Subcutaneous abdominal adipose tissue (tissue), 5 donors: ENCODE measurements around the gene CCSER1.
"Not testable (repeated sequence)": the region's sequence is repeated elsewhere in the genome, so short reads cannot be mapped to it uniquely, and the experiment has no call there.

Experiments used
- H3K27ac ChIP-seq: one replicate; pipeline ENCODE4 v1.7.0; 2013; ENCODE audit warnings: low read depth, mild to moderate bottlenecking, inconsistent platforms, low read length, moderate library complexity
- H3K27me3 ChIP-seq, 5 donors: one replicate each; pipeline ENCODE4 v1.7.0; 2013; ENCODE audit warnings: low read length in 5 of 5, inconsistent platforms in 1 of 5; ENCODE audit not compliant: control insufficient read depth in 5 of 5, insufficient read depth in 4 of 5
- H3K36me3 ChIP-seq, 5 donors: one replicate each; pipeline ENCODE4 v1.7.0; 2013; ENCODE audit warnings: low read length in 5 of 5; ENCODE audit not compliant: control insufficient read depth in 5 of 5, insufficient read depth in 5 of 5
- H3K4me1 ChIP-seq, 5 donors: one replicate each; pipeline ENCODE4 v1.7.0; 2013; ENCODE audit warnings: low read length in 5 of 5, mild to moderate bottlenecking in 3 of 5, moderate library complexity in 1 of 5; ENCODE audit not compliant: control insufficient read depth in 5 of 5, insufficient read depth in 5 of 5
- H3K4me3 ChIP-seq, 5 donors: one replicate each; pipeline ENCODE4 v1.7.0; 2013; ENCODE audit warnings: low read length in 5 of 5, low read depth in 1 of 5
- H3K9ac ChIP-seq, 5 donors: one replicate each; pipeline ENCODE4 v1.7.0; 2013; ENCODE audit warnings: low read length in 5 of 5, mild to moderate bottlenecking in 4 of 5, moderate library complexity in 3 of 5
- H3K9me3 ChIP-seq, 5 donors: one replicate each; pipeline ENCODE4 v1.7.0; 2013; ENCODE audit warnings: low read length in 5 of 5; ENCODE audit not compliant: control insufficient read depth in 5 of 5
- donor health status: healthy.
- donor health status: healthy.
- donor health status: healthy.
- donor health status: healthy.
- donor health status: healthy.

The CCSER1 gene

GRCh38 chr4:90798948-90799347 lies 671.8 kb downstream of the CCSER1 start:
- Histone ChIP-seq H3K27me3 (no peaks in the 10 kb centered on the region), H3K4me1 (no peaks in the 10 kb centered on the region), H3K36me3 (no peaks in the 10 kb centered on the region), H3K9ac (no peak overlapping the region), H3K9me3 (peaks cover 4 to 11% (median 6%) of the 10 kb centered on the region in 5 donors), H3K4me3 (no peak overlapping the region), H3K27ac (no peak overlapping the region)

GRCh38 chr4:90799895-90800294 lies 672.7 kb downstream of the CCSER1 start:
- no peaks in the 10 kb centered on the region for H3K4me1 ChIP-seq
- peaks cover 4 to 11% (median 6%) of the 10 kb centered on the region in 5 donors for H3K9me3 ChIP-seq
- H3K4me3 ChIP-seq, result no peak overlapping the region
- no peaks in the 10 kb centered on the region for H3K36me3 ChIP-seq
- no peaks in the 10 kb centered on the region for H3K27me3 ChIP-seq
- no peak overlapping the region for H3K9ac ChIP-seq
- H3K27ac ChIP-seq, result no peak overlapping the region

DNA sequence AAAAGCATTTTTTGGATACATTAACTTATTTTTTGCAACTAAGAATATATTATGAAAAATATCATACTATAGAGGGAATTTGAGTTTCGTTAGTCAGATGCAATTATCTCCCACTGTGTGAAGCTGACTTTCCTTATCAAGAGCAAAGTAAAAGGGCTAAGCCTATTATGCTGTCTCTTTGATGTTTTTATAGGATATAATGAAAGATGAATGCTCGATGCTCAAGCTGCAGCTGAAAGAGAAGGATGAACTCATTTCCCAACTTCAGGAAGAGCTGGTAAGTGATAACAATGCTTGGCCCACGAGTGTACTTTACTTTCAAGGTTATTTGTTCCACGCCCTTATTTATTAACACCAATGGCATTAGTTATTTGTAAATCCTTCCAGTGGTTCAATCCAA lies 688.4 kb downstream of the CCSER1 start:
- Histone ChIP-seq H3K4me3 (no peak overlapping the region), H3K27me3 (no peaks in the 10 kb centered on the region), H3K36me3 (no peaks in the 10 kb centered on the region), H3K4me1 (no peaks in the 10 kb centered on the region), H3K9me3 (peaks cover 0 to 13% (median 5%) of the 10 kb centered on the region in 5 donors), H3K27ac (no peak overlapping the region), H3K9ac (no peak overlapping the region)

DNA sequence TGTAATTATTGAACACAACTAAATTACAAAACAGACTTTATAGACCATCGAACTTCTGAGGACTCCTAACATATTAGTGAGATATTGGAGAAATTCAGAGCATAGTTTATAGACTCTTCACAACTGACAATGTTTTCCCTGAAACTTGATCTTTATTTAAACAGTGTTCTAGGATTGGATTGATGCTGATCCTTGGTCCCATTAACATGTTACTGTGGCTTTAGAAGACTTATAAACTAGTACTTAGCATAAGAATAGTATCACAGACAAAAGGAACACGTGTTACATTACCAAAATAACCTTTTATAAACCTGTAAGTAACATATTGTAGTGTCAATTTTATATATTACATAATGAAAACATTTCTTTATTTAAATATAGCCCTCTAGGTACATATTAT lies 689.6 kb downstream of the CCSER1 start:
- Histone ChIP-seq H3K9me3 (peaks cover 0 to 13% (median 5%) of the 10 kb centered on the region in 5 donors), H3K9ac (no peak overlapping the region), H3K36me3 (no peaks in the 10 kb centered on the region), H3K4me3 (no peak overlapping the region), H3K27me3 (no peaks in the 10 kb centered on the region), H3K4me1 (no peaks in the 10 kb centered on the region), H3K27ac (no peak overlapping the region)

DNA sequence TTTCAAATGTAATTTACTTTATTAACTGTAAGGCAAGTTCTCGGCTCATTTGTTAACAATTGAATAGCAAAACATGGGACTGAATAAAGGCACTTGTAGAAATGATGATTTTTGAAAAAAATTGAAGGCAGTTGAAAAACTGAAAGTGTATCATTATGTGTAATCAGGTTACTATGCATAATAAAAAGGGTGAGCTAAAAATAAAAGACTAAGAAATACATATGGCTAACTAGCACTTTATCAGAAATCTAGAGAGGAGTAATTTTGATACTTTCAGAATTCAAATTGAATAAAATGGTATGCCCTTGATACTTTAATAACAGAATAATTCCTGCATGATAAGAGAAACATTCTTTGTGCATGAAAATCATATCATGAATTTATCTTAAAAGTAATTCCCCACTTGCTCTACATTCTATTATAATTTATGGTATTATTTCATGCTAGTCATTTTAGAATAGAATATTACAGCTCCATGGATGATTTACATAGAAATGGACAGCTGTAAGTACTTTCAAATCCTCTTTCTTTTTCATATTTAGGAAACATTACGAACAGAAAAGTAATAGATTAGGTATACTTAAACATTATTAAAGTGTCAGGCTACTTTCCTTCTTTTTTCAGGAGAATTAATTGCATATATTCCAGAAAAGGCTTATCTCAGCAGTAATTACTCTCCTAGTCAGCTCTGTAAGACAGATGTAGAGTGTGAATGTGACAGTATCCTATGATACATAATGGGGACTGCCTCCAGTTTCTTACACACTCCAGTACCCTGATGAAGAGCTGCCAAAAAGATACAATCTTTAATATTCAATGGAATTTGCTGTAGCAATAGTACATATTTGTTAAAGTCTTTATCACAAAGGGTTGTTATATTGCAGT lies 697.3 kb downstream of the CCSER1 start:
- Histone ChIP-seq H3K36me3 (no peaks in the 10 kb centered on the region), H3K4me3 (no peak overlapping the region), H3K9me3 (no peaks in the 10 kb centered on the region), H3K27ac (no peak overlapping the region), H3K4me1 (no peaks in the 10 kb centered on the region), H3K27me3 (no peaks in the 10 kb centered on the region), H3K9ac (no peak overlapping the region)

GRCh38 chr4:90825849-90826248 lies 698.7 kb downstream of the CCSER1 start:
- Histone ChIP-seq H3K27ac (no peak overlapping the region), H3K4me3 (no peak overlapping the region), H3K4me1 (no peaks in the 10 kb centered on the region), H3K36me3 (no peaks in the 10 kb centered on the region), H3K27me3 (no peaks in the 10 kb centered on the region), H3K9ac (no peak overlapping the region), H3K9me3 (no peaks in the 10 kb centered on the region)

- Histone ChIP-seq H3K27ac (no peak overlapping the region), H3K9ac (no peak overlapping the region), H3K27me3 (no peaks in the 10 kb centered on the region), H3K9me3 (no peaks in the 10 kb centered on the region), H3K36me3 (no peaks in the 10 kb centered on the region), H3K4me3 (no peak overlapping the region), H3K4me1 (no peaks in the 10 kb centered on the region)
Observed at GRCh38 chr4:90833706-90834105, 706.5 kb downstream of the CCSER1 start.

GRCh38 chr4:90837241-90837640 lies 710.0 kb downstream of the CCSER1 start:
- Histone ChIP-seq H3K27me3 (no peaks in the 10 kb centered on the region), H3K4me3 (no peak overlapping the region), H3K36me3 (no peaks in the 10 kb centered on the region), H3K9ac (no peak overlapping the region), H3K9me3 (no peaks in the 10 kb centered on the region), H3K4me1 (no peaks in the 10 kb centered on the region), H3K27ac (no peak overlapping the region)

DNA sequence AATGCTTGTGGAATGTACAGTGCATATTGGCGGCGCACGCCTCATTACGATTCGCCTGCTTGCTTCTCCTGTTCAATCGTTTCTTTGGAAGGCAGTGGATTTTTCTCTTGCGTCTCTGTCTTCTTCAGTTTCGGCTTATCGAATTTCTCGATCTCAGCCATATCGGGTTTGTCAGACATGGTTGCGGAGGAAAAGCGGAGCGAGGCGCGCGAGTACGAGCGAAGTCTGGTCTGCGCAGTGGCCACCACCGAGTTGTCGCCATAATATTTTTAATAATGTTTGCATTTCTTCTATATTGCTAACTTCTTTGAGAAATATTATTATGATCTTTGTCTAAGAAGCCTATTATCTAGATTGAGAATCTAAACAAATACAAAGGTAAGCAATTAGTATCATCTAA lies 711.7 kb downstream of the CCSER1 start:
- H3K9ac ChIP-seq, H3K36me3 ChIP-seq, H3K9me3 ChIP-seq, H3K27me3 ChIP-seq, H3K4me1 ChIP-seq, H3K4me3 ChIP-seq, H3K27ac ChIP-seq: not testable (repeated sequence)

DNA sequence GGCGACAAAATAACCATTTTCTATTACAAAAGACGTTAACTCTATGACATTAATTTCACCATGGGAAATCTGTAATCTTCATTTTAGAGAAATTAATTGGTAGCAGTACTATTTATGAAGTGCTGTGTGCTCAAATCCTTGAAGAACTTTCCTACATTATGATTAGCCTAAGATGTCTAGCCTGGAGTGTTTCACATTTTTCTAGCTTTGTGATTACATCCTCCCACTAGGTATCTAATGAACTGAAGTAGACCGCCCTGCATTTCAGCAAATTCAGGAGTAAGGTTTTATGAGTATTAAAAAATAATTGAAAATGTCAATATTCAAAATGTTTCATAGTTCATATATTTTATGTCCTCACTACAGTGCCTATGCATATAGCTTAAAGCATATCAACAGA lies 713.1 kb downstream of the CCSER1 start:
- H3K4me1 ChIP-seq, result no peaks in the 10 kb centered on the region
- no peaks in the 10 kb centered on the region for H3K36me3 ChIP-seq
- H3K27ac ChIP-seq, result no peak overlapping the region
- H3K27me3 ChIP-seq, result no peaks in the 10 kb centered on the region
- no peaks in the 10 kb centered on the region for H3K9me3 ChIP-seq
- H3K9ac ChIP-seq, result no peak overlapping the region
- no peak overlapping the region for H3K4me3 ChIP-seq
